ENCODE results near the gene RNF145. TPM values are rescaled to one million over a fixed set of nuclear protein-coding genes. Genes with fewer than 3 reads are reported as not detected.

RNF145 gene
- total RNA-seq, 4 donors from 2014 or later: 6.7 to 20.8 (median 9.7) TPM

GRCh38 chr5:159175547-159175946 is 33.8 kb downstream of the RNF145 start:
- intact Hi-C loops (cut with DNase I; ENCODE audit: low total_unique reads): no loop called here
- H3K4me1 ChIP-seq: peaks cover 14 to 37% of the 10 kb centered on the region in 2 donors
- no peaks in the 10 kb centered on the region for H3K9me3 ChIP-seq
- H3K27me3 ChIP-seq: no peaks in the 10 kb centered on the region
- TF ChIP-seq CTCF (IDR thresholded peaks at IDR 0.05 in 4 of 5, conservative IDR thresholded peaks at IDR 0.05 in 1 of 5) (no peak), POLR2A (IDR thresholded peaks at IDR 0.05) (no peak)
- no peak overlapping the region for H3K4me3 ChIP-seq
- peak overlapping the region; percentile 14 to 53 (median 39) for H3K27ac ChIP-seq
- H3K36me3 ChIP-seq: no peaks in the 10 kb centered on the region
- in situ Hi-C loops (cut with MboI; ENCODE audit: low sequenced_read_pairs in 4 of 4): no loop called here
- DNase-seq (no peak), ATAC-seq (peak; percentile 33 to 56)

- Histone ChIP-seq H3K9me3 (no peaks in the 10 kb centered on the region), H3K36me3 (no peaks in the 10 kb centered on the region), H3K27me3 (no peaks in the 10 kb centered on the region), H3K4me1 (peaks cover 14 to 35% of the 10 kb centered on the region in 2 donors), H3K27ac (peak overlapping the region in 3 of 4 donors; percentile 27 to 53 (median 51)), H3K4me3 (no peak overlapping the region)
- intact Hi-C loops (cut with DNase I; ENCODE audit: low total_unique reads): no loop called here
- no peak for DNase-seq
- TF ChIP-seq CTCF (IDR thresholded peaks at IDR 0.05 in 4 of 5, conservative IDR thresholded peaks at IDR 0.05 in 1 of 5): no peak
- TF ChIP-seq POLR2A (IDR thresholded peaks at IDR 0.05): no peak
- peak in 1 of 2 donors; percentile 61 for ATAC-seq
- in situ Hi-C loops (cut with MboI; ENCODE audit: low sequenced_read_pairs in 4 of 4): loop anchor here in 2 of 4 donors (25.0 kb wide), 2 partner anchors 88 to 813 kb away; partner anchors contain the start of gene UBLCP1 (in 1 of the 2)
These were observed 34.7 kb downstream of the RNF145 start for GRCh38 chr5:159174511-159175168.

GRCh38 chr5:159171274-159171673 is 38.1 kb downstream of the RNF145 start:
- Histone ChIP-seq H3K4me3 (no peak overlapping the region), H3K36me3 (peaks cover 0 to 6% of the 10 kb centered on the region in 2 donors), H3K27me3 (no peaks in the 10 kb centered on the region), H3K9me3 (no peaks in the 10 kb centered on the region), H3K4me1 (peaks cover 14 to 25% of the 10 kb centered on the region in 2 donors), H3K27ac (no peak overlapping the region)
- in situ Hi-C loops (cut with MboI; ENCODE audit: low sequenced_read_pairs in 4 of 4) (loop anchor here in 2 of 4 donors (25.0 kb wide), 2 partner anchors 91 to 816 kb away; partner anchors contain the start of gene UBLCP1 (in 1 of the 2)), intact Hi-C loops (cut with DNase I; ENCODE audit: low total_unique reads) (no loop called here)
- TF ChIP-seq POLR2A (IDR thresholded peaks at IDR 0.05) (no peak), CTCF (IDR thresholded peaks at IDR 0.05 in 4 of 5, conservative IDR thresholded peaks at IDR 0.05 in 1 of 5) (no peak)
- DNase-seq (no peak), ATAC-seq (no peak)

- intact Hi-C loops (cut with DNase I; ENCODE audit: low total_unique reads): no loop called here
- Histone ChIP-seq H3K4me1 (peaks cover 8 to 13% of the 10 kb centered on the region in 2 donors), H3K27me3 (no peaks in the 10 kb centered on the region), H3K36me3 (peaks cover 0 to 6% of the 10 kb centered on the region in 2 donors), H3K4me3 (no peak overlapping the region), H3K27ac (no peak overlapping the region), H3K9me3 (no peaks in the 10 kb centered on the region)
- ATAC-seq (no peak), DNase-seq (no peak)
- in situ Hi-C loops (cut with MboI; ENCODE audit: low sequenced_read_pairs in 4 of 4): loop anchor here in 2 of 4 donors (25.0 kb wide), 2 partner anchors 92 to 817 kb away; partner anchors contain the start of gene UBLCP1 (in 1 of the 2)
- TF ChIP-seq CTCF (IDR thresholded peaks at IDR 0.05 in 4 of 5, conservative IDR thresholded peaks at IDR 0.05 in 1 of 5) (no peak), POLR2A (IDR thresholded peaks at IDR 0.05) (no peak)
These were observed 39.3 kb downstream of the RNF145 start for GRCh38 chr5:159170021-159170420.
